NCI-H2107 treated with DMSO at 0.1 percent for 48 hours (cell line): ENCODE data around the gene IL22RA1.

ENCODE experiments used
- DNase-seq: peaks from one replicate; lab custom pipeline; 2025; ENCODE audit not compliant: unreplicated experiment; lab: John Stamatoyannopoulos, UW

Gene IL22RA1

DNA sequence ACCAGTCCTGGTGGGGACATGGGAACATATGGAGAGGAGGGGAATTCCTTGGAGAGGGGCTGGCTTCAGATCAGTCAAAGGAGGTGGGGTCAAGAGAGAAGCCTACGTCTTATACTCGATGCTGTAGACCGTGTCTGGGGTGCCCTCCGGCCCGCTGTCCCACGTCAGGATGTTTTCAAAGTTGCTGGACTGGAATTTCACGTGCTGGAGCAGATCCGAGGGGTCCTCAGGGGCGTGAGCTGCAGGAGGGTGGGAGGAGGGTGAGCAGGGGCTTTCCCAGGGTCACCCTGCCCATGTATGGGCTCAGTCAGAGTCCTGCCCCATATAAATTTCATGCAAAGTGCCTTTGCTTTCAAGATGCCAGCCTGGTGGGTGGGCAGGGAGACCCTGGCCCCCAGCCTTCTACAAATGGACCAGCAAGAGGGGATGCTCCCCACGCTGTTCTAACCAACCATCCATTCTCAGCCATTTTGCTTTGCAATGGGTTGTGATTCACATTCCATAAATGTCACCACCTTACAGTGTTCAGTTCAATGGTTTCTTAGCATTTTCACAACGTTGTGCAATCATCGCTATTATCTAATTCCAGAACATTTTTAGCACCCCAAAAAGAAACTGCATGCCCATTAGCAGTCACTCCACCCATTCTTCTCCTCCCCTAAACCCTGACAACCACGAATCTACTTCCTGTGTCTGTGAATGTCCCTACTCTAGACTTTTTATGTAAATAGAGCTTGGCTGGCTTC lies 4.3 kb downstream of the IL22RA1 start:
- no peak for DNase-seq

DNA sequence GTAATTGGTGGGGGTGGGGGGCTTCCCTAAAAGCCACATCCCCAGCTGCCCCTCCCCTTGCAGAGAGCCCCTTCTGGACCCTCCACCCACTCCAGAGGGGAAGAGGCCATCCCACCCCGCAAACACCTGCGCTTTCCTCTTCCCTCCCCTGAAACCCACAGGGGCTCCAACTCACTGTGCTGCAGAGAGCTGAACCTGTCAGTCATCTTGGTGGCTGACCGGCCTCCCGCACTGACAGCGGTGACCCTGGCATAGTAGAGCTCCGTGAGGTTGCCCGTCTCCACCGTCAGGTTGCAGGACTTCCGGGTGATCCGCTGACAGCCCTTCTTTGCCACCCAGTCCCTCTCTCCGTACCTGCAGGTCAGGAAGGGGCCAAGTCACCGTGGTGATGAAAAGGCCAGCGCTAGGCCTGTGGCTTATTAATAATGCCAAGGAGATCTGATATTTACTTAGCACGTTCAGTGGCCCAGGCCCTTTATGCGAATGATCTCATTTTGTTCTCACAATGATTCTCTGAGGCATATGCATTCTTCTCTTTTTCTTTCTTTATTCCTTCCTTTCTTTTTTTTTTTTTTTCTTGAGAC lies 5.9 kb downstream of the IL22RA1 start:
- no peak for DNase-seq

DNA sequence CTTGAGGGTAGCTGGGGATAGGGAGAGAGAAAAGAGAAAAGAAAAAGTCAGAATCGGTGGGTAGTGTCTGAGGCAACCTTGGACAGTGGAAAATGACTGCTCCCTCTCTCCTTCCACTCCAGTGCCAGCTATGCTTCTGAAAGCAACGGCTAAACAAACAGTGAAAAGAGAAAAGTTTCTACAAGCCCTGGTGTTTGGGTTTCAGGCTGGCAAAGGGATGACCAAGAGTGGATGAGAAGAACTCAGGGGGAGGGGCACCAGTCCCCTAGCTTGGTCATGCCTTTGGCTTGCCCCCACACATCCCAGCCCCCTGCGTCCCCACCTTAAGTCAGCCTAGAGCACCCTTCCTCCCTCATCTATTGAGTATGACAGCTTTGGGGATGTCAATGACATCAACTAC lies 8.6 kb downstream of the IL22RA1 start:
- no peak for DNase-seq

DNA sequence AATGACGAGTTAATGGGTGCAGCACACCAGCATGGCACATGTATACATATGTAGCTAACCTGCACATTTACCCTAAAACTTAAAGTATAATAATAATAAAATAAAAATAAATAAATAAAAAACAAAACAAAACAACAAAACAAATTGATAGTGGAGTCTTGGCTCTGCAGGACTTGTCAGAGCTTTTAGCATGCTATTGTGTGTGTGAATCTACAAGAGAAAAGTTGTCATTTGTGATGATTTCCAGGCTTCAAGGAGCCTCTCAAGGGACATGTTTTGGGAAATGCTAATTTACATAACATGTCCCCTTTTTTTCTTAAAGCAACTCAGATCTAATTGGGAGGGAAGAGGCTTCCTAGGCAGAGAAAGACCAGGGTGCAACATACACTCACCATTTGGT lies 9.1 kb downstream of the IL22RA1 start:
- no peak for DNase-seq

DNA sequence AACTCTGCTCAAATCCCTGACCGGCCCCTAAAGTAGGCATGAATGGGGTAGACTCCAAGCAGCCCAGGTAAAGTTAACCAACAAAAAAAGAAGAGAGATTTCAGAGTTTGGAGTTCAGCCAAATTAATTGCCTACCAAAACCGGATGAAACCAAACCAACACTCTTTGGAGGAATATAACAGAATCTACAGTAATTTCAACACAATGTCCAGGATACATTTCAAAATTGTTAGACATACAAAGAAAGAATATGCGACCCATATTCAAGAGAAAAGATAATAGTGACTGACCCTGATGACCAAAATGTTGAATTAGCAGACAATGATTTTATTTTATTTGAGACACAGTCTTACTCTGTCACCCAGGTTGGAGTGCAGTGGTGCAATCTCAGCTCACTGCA lies 12.6 kb downstream of the IL22RA1 start:
- no peak for DNase-seq

DNA sequence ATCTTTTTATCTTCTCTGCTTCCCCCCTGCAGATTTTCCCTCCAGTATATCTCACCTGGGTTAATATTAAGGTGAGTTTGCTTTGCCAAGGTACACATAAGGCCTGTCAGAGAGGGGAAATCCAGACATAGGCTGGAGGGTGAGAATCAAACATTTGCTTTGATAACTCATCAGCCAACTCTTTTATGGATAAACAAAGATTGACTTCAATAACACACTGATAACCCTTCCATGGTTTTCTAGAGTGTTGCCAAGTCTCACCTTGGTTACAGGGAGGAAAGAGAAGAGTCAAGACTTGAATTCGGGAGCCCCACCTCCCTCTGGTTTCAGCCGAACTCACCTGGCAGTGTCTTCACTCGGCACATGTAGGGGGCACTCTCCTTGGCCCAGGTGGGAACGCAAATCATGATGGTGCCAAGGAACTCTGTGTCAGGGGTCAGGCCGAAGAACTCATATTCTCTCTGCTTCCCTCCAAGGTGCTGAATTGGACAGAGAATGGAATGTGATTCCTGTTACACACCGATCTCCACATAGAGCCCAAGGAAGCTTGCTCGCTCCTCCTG lies 15.1 kb downstream of the IL22RA1 start:
- DNase-seq: no peak

DNA sequence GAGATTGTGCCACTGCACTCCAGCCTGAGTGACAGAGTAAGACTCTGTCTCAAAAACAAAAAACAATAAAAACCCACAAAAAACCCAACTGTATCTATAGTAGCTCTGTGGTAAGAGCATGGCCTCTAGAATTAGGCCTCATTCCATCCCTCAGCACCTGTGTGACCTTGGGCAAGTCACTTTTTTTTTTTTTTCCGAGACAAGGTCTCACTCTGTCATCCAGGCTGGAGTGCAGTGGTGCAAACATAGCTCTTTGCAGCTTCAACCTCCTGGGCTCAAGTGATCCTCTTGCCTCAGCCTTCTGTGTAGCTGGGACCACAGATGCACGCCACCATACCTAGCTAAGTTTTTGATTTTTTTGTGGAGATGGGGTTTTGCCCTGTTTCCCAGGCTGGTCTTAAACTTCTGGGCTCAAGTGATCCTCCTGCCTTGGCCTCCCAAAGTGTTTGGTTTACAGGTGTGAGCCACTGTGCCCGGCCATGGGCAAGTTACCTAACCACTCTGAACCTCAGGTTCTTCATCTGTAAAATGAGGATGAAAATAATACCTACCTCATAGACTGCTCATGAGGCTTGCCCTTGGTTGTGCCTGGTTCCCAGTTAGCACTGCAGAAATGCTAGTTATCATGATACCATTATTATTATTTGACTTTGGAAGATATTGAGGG lies 15.7 kb downstream of the IL22RA1 start:
- no peak for DNase-seq

DNA sequence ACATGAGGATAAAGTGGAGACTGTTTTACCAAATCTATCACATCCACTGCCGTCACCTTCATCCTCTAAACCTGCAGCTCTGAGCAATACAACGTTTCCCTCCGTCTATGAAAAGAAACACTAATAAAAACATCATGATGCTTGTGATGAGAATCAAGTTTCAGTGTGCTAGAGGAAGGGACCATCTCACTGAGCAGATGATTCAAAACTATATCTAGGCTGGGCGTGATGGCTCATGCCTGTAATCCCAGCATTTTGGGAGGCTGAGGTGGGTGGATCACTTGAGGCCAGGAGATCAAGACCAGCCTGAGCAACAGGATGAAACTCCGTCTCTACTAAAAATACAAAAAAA lies 16.3 kb downstream of the IL22RA1 start:
- no peak for DNase-seq

DNA sequence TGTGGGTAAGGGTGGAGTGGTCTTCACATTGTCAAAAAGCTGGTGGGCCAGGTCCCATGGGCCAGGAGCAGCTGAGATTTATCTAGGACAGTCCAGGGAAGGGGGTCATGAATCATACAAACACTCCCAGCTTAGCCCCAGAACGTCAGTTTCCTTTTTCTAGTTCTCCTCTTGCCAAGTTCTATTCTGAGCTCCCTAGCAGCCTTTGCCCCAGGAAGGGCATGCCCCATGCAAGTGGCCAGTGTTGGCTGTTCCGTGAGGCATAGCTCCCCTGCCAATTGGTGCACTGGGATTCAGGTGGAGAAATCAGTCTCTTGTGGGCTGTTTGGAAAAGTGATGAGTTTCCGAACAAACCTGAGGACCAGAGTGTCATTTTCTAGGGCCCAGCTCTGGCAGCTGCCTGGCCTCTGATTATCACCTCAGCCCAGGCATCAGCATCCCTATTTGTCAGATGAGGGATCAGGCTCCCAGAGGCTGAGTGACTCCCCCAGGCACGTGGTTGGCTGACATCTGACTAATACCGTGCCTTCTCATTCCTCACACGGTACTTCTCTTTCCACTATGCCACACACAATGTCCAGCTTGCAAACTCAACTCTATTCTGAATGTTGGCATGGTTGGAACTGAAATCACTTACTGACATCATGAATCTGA lies 16.8 kb downstream of the IL22RA1 start:
- no peak for DNase-seq

DNA sequence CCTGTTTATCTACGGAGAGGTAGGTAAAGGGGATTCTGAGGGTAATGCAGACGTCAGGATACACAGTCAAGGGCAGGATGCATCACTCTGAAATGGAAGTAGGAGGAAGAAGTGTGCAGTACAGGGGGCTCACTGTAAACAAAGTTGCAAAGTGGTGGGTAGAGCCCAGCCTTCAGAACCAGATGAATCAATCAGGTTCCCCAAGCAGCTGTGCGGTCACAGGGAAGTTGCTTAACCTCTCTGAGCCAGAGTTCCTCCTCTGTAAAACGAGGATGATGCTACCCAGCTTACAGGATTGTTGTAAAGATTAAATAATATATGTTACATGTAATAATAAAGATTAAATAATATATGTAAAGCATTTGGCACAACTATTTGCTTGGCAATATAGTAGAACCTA lies 17.5 kb downstream of the IL22RA1 start:
- DNase-seq: no peak

DNA sequence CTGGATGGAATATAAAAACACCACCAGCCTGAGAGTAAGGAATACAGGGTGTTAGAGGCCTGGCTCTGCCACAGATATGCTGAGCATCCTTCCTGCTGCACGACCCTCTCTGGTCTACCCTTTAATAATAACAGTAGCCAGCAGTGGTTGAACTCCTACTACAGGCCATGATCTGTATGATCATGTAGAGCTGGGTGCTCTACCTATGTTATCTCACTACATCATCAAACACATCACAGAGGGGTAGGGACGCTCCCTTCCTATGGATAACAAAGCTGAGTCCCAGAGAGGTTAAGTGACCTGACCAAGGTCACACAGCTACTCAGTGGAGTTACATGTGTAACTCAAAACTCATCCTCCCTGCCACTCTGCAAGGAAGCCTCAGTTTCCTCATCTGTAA lies 18.0 kb downstream of the IL22RA1 start:
- no peak for DNase-seq

DNA sequence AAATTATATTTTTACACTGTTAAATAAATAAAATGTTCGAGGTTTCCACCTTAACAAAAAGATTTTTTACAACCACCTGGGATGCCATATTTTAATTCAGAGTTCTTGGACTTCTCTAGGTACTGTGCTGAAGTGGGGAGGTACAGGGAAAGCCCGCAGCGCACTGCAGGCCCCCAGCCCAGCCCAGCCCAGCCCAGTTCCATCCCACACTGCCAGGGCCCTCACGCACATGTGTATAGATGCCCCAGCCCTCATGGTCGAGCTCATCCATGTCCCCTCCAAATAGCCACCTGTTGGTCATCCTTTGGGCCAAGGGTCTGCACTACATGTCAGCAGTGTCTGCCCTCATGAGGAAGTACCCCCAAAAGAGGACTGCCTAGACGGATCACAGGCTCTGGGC lies 19.3 kb downstream of the IL22RA1 start:
- DNase-seq: no peak

DNA sequence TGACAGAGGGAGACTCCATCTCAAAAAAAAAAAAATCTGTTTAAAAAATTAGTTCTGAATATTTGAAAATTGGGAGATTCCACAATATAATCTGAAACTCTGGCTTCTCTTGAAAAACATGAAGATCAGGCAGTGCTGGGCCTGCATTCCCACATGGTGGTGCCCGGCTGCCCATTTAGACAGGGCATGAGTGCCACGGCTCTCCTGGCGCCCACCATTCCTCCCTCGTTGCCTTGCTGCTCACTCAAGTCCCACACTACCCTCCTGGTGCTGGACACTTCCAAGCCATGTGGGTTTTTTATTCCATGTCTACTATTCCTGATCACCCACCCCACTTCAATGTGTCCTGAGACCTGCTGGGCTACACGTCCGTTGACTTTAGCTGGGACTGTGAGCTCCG lies 20.2 kb downstream of the IL22RA1 start:
- no peak for DNase-seq

DNA sequence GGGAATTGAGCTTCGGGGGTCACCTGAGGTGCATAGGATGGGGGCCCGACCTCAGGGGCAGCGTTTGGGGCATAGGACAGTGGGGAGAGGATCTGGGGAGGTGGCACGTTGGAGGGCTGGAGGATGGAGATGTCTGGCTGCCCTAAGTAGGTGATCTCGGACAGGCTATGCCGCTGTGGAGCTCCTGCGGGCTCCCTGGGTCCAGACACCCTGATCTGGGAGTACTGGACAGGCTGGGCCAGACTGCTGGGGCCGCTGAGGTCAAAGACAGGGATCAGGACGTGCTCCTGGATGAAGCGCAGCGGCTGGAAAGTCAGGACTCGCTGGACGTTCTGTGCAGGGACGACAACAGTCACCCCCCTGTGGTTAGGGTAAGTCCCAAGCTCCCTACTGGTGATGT lies 21.5 kb downstream of the IL22RA1 start:
- no peak for DNase-seq

DNA sequence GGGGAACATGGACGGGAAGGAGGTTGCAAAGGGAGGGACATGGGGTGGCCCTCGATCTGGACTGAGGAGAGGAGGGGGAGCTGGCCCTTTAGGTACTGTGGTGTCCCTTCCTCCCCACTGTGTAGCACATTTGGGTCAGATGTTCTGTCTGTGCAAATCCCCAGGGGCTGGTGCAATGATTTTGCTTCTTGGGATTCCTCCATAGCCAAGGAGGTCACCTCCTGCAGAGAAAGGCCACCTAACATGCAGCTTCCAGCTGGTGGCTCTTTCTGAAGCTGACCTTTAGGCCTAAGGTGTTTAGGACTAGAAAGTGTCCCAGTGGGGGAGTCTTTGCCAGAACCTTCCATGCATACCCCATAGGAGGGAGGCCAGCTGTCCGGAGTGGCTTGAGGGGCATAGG lies 22.0 kb downstream of the IL22RA1 start:
- DNase-seq: no peak

DNA sequence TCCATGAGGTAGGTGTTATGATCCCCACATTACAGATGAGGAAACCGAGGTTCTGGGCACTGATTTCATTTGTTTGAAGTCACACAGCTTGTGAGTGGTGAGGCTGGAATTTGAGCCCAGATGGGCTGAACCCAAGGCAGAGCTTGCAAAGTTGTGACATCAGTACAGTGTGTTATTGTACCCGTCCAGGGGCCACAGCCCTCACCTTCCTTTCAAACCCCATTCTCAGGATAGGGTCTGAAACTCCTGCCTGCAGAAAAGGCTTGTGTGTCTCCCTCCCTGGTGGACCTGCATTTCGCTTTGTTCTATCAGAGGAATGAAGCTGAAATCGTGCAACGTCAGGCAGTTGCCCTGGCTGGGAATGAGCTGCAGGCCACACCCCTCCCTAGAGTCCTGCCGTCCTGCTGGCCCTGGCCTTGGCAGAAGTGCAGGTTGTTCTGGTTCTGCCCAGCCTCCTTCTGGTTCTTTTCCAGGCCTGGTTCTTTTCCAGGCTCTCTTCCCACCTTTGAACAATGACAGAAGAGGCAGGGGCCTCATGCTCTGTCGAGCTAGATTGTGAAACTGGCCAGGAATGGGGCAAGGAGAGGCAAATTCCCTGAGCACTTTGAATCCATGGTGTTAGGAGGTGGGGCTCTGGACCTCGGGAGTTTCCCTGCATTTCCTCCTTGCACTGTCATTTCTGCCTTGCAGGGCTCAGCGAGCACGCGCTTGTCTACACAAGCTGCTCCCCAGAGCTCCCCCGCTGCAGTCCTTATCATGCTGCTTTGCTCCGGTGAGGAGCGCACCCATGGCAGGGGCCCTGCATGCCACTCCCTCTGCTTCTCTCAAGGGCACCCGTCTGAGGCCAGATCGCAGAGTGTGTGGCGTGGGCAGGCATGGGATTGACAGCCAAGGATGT lies 22.8 kb downstream of the IL22RA1 start:
- DNase-seq: no peak

DNA sequence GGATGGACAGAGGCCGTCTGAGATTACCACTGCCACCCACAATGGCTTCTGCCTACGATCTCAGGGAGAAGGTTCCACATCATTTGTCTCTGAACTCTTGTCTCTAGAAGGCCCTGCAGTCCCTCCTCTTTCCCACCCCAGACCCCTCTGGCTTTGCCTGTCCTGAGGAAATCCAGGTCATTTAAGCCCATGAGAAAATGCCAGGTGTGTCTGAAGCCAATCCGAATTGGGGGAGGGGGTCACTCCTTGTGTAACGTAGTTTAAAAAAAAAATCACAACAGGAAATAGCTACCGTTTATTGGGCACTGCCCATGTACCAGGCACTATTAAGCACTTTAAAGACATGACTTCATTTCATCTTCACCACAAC lies 23.5 kb downstream of the IL22RA1 start:
- no peak for DNase-seq

DNA sequence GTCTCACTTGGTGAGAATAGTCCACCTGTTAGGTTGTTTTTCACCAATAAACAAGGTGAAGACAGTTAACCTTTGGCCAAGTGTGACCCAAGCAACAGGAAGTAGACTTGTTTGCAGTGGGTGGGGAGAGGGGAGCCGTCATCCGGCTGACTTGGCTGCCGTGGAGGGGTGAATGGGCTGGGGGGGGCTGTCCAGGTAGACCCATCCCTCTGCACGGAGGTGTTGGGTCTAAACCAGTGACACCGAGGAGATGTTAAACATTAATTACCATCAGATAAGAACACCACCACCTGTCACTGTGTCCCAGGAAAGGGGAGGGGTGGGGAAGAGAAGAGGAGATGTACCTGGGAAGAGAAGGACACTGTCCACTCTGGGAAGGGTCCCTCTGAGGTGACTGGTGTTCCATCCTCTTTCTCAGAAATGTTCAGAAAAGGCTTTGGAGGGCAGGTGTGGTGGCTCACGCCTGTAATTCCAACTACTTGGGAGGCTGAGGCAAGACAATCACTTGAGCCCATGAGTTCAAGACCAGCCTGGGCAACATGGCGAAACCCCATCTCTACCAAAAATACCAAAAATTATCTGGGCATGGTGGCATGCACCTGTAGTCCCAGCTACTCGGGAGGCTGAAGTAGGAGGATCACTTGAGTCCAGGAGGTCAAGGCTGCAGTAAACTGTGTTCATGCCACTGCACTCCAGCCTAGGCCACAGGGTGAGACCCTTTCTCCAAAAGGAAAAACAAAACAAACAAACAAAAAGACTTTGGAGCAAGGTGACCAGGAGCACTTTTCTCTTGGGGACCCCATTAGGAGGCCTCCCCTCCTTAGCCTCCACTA lies 24.3 kb downstream of the IL22RA1 start:
- DNase-seq: no peak

DNA sequence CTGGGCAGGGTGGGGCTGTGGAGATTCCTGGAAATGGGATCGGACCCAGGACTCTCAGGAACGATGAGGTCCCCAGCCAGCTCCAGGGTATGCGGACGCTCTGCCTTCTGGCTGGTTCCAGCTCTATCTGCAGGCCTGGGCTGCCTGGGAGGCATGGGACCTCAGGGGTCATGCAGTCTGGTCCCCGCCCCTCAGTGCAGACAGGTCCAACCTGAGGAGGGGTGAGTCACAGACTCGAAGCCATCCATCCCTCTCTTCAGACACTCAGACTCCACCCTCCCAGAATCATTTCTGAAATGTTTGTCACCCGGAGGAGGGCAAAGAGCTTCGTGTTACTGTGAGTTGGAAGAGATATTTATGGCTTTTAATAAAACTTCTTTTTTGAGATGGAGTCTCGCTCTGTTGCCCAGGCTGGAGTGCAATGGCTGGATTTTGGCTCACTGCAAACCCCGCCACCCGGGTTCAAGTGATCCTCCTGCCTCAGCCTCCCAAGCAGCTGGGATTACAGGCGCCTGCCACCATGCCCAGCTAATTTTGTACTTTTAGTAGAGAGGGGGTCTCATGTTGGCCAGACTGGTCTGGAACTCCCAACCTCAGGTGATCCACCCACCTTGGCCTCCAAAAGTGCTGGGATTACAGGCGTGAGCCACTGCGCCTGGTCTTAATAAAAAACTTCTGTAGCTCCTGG lies 25.1 kb downstream of the IL22RA1 start:
- DNase-seq: no peak
